Measurements from ENCODE around the gene CDHR3. TPM values are rescaled to one million over a fixed set of nuclear protein-coding genes. Genes with fewer than 3 reads are reported as not detected.

CDHR3 gene
- polyA plus RNA-seq, 1 donor from 2014 or later: 2.9 TPM

GRCh38 chr7:106056513-106057203 lies 93.6 kb downstream of the CDHR3 start:
- Histone ChIP-seq H4K20me1 (ENCODE audit: insufficient read depth) (no peaks in the 10 kb centered on the region), H3K9ac (ENCODE audit: low read length) (no peak overlapping the region), H3K9me3 (ENCODE audit: low read length) (no peaks in the 10 kb centered on the region), H3K27ac (ENCODE audit: low read length) (no peak overlapping the region), H3K27me3 (ENCODE audit: insufficient read depth, low read depth, low read length) (no peaks in the 10 kb centered on the region), H2AFZ (ENCODE audit: low read depth, low read length) (no peak overlapping the region), H3K9me2 (ENCODE audit: insufficient read depth, low read length) (no peaks in the 10 kb centered on the region), H3K4me3 (ENCODE audit: low read length) (no peak overlapping the region), H3K4me2 (ENCODE audit: low read length) (no peak overlapping the region), H3F3A (ENCODE audit: insufficient read depth, low read length, poor library complexity, severe bottlenecking) (no peaks in the 10 kb centered on the region), H3K79me2 (replicated peaks; ENCODE audit: insufficient read depth, low read length) (no peaks in the 10 kb centered on the region), H3K36me3 (ENCODE audit: insufficient read depth, low read length) (no peaks in the 10 kb centered on the region)
- peak; percentile 53 for TF ChIP-seq CTCF (IDR thresholded peaks at IDR 0.05; ENCODE audit: poor library complexity, severe bottlenecking)
- no peak for TF ChIP-seq POLR2AphosphoS5 (IDR thresholded peaks at IDR 0.05)
- no peak for TF ChIP-seq MXI1 (conservative IDR thresholded peaks at IDR 0.05; ENCODE audit: poor library complexity, severe bottlenecking)
- peak; percentile 53 for TF ChIP-seq RAD21 (conservative IDR thresholded peaks at IDR 0.05)
- no peak for TF ChIP-seq EZH2 (IDR thresholded peaks at IDR 0.05; ENCODE audit: borderline replicate concordance, insufficient read depth, low read length, poor library complexity, severe bottlenecking)
- peak; percentile 62 for TF ChIP-seq SMC3 (conservative IDR thresholded peaks at IDR 0.05; ENCODE audit: poor library complexity)
- no peak for TF ChIP-seq REST (IDR thresholded peaks at IDR 0.05; ENCODE audit: borderline replicate concordance)

GRCh38 chr7:106057204-106057961 lies 94.3 kb downstream of the CDHR3 start:
- Histone ChIP-seq H2AFZ (ENCODE audit: low read depth, low read length) (no peak overlapping the region), H3K4me2 (ENCODE audit: low read length) (no peak overlapping the region), H3K27me3 (ENCODE audit: insufficient read depth, low read depth, low read length) (no peaks in the 10 kb centered on the region), H3K9ac (ENCODE audit: low read length) (no peak overlapping the region), H3K27ac (ENCODE audit: low read length) (no peak overlapping the region), H3F3A (ENCODE audit: insufficient read depth, low read length, poor library complexity, severe bottlenecking) (no peaks in the 10 kb centered on the region), H3K9me3 (ENCODE audit: low read length) (no peaks in the 10 kb centered on the region), H3K36me3 (ENCODE audit: insufficient read depth, low read length) (no peaks in the 10 kb centered on the region), H3K9me2 (ENCODE audit: insufficient read depth, low read length) (no peaks in the 10 kb centered on the region), H3K4me3 (ENCODE audit: low read length) (no peak overlapping the region), H4K20me1 (ENCODE audit: insufficient read depth) (no peaks in the 10 kb centered on the region), H3K79me2 (replicated peaks; ENCODE audit: insufficient read depth, low read length) (no peaks in the 10 kb centered on the region)
- TF ChIP-seq CTCF (IDR thresholded peaks at IDR 0.05; ENCODE audit: poor library complexity, severe bottlenecking) (no peak), REST (IDR thresholded peaks at IDR 0.05; ENCODE audit: borderline replicate concordance) (no peak), POLR2AphosphoS5 (IDR thresholded peaks at IDR 0.05) (no peak), MXI1 (conservative IDR thresholded peaks at IDR 0.05; ENCODE audit: poor library complexity, severe bottlenecking) (no peak)
